Pancreas (tissue), 10 donors: ENCODE results near the gene TMEM41B. TPM values are rescaled to one million over a fixed set of nuclear protein-coding genes. Genes with fewer than 3 reads are reported as not detected.
A peak's percentile ranks its signal among the peaks of the same experiment; 100 is the strongest.

ENCODE experiments used
- ATAC-seq, 4 donors: fragments of 200-7000 bp; cut with Tn5 transposase; one replicate each; pipeline versions ENCODE4 v1.8.0 to v1.9.1; 2020; ENCODE audit warnings: mild to moderate bottlenecking in 4 of 4, moderate library complexity in 4 of 4
- DNase-seq, 6 donors: peaks; one replicate each; pipeline ENCODE4 v3.0.0-alpha.2; 2020
- FAIRE-seq: peaks from 2 replicates; lab custom pipeline; 2012; peaks lifted over from hg19 to GRCh38; lab: Jason Lieb, UNC
- H3K27ac ChIP-seq, 4 donors: fragments of 200-600 bp; sonication (generic); 1 replicate in 3 of 4; 2 replicates in 1 of 4; pipeline versions ENCODE4 v1.5.0 to v1.8.0; 2020
- H3K27me3 ChIP-seq, 4 donors: fragments of 200-600 bp; one replicate each; pipeline ENCODE4 v1.8.0; 2021
- H3K36me3 ChIP-seq, 3 donors: fragments of 200-600 bp; sonication (generic) in 1 of 3; one replicate each; pipeline versions ENCODE4 v1.5.0 to v1.8.0; 2020 to 2021
- H3K4me1 ChIP-seq, 3 donors: fragments of 200-600 bp; one replicate each; pipeline ENCODE4 v1.8.0; 2021
- H3K4me3 ChIP-seq, 4 donors: fragments of 200-600 bp; sonication (generic) in 2 of 4; one replicate each; pipeline versions ENCODE4 v1.5.0 to v1.8.0; 2020 to 2021
- H3K9me3 ChIP-seq, 4 donors: fragments of 200-600 bp; one replicate each; pipeline ENCODE4 v1.8.0; 2021
- CTCF ChIP-seq, 4 donors: fragments of 200-600 bp; sonication (generic) in 3 of 4; IDR thresholded peaks; one replicate each; pipeline versions ENCODE4 v1.5.0 to v1.8.0; 2021; ENCODE audit warnings: antibody characterized with exemption in 4 of 4
- WGBS, 2 donors: extraction: QIAGEN DNeasy Blood & Tissue Kit; methylation state at CpG; one replicate each; pipeline ENCODE4 v1.1.7; 2013; 5-methylcytosine and 5-hydroxymethylcytosine counted together
- intact Hi-C, 3 donors: fragments of 100-400 bp; cut with DNase I; formaldehyde crosslinking; loops; one replicate each; pipeline versions ENCODE4 v1.11.1 to v1.14.2; 2022
- polyA plus RNA-seq, 2 donors: library from polyadenylated mRNA; stranded (reverse); fragments of 200-250 nt; gene quantifications; one replicate each; pipeline ENCODE4 v1.2.3, GENCODE V29; 2013
- total RNA-seq, 6 donors: library from RNA; stranded (reverse); fragmentation: NEBNext Ultra II Directional in 4 of 6; extraction: Animal tissue kit (Norgen Biotek cat#: 25700) in 4 of 6; gene quantifications; one replicate each; pipeline versions ENCODE4 v1.2.1 to v1.2.4, GENCODE V29; 2021 to 2023
- donor health status: healthy with polysubstance abuse.
- donor health status: DM: no; HTN: no; CAD: no; lungs with moderate emphysema.
- donor health status: DM: no; HTN: no; CAD: no.
- donor health status: control.
- donor health status: control.
- donor health status: Bipolar disorder and iron deficiency.
- donor health status: DM: yes; HTN: yes; CAD: no.
- donor health status: DM: no; HTN: no; CAD: no.
- donor health status: DM: no; HTN: no; CAD: no.
- donor health status: DM: yes; HTN: yes; CAD: no.

TMEM41B gene
- total and polyA plus RNA-seq, 8 donors = 13.4 to 20.9 (median 16.3) TPM

- DNase-seq (peak in 1 of 6 donors; percentile 9), ATAC-seq (peak in 3 of 4 donors; percentile 77 to 90 (median 90)), FAIRE-seq (no peak)
- H3K4me1 ChIP-seq = peaks cover 0 to 22% (median 5%) of the 10 kb centered on the region in 3 donors
- H3K27ac ChIP-seq = peak overlapping the region in 3 of 4 donors; percentile 36 to 79 (median 71)
- H3K36me3 ChIP-seq = no peaks in the 10 kb centered on the region
- no peak for TF ChIP-seq CTCF (IDR thresholded peaks at IDR 0.05)
- intact Hi-C loops = no loop called here
- H3K27me3 ChIP-seq = no peaks in the 10 kb centered on the region
- 0 to 5% methylated on average over 1 of the region's 1 CpG for WGBS, 2 donors
- H3K9me3 ChIP-seq = no peaks in the 10 kb centered on the region
- H3K4me3 ChIP-seq = peak overlapping the region in 1 of 4 donors; percentile 28
These were observed 82.6 kb downstream of the TMEM41B start for GRCh38 chr11:9231848-9232177.

Other genes starting within 250 kb of the TMEM41B start
- 10 to 100 TPM in 3 of 6 donors, 1 to 10 TPM in 3; 7.1 to 33.8 (median 16.5) TPM for gene SCUBE2, start 223.0 kb downstream of the TMEM41B start, total RNA-seq
- gene SCUBE2, start 223.0 kb downstream of the TMEM41B start, polyA plus RNA-seq = 10 to 100 TPM in 1 of 2 donors, 1 to 10 TPM in 1; 3.8 to 28.0 TPM
- gene DENND5A, start 49.2 kb downstream of the TMEM41B start, total RNA-seq = 10 to 100 TPM; 21.5 to 32.1 (median 27.8) TPM
- 10 to 100 TPM; 20.0 to 27.0 TPM for gene DENND5A, start 49.2 kb downstream of the TMEM41B start, polyA plus RNA-seq
- gene IPO7, start 70.1 kb upstream of the TMEM41B start, total RNA-seq = 10 to 100 TPM; 30.2 to 64.1 (median 56.1) TPM
- 10 to 100 TPM; 12.7 to 17.4 TPM for gene IPO7, start 70.1 kb upstream of the TMEM41B start, polyA plus RNA-seq
- gene ZNF143, start 146.4 kb upstream of the TMEM41B start, total RNA-seq = 10 to 100 TPM in 5 of 6 donors, 1 to 10 TPM in 1; 5.3 to 18.9 (median 12.9) TPM
- gene ZNF143, start 146.4 kb upstream of the TMEM41B start, polyA plus RNA-seq = 1 to 10 TPM; 5.5 to 8.2 TPM